ENCODE results near the gene CCDC117. TPM values are rescaled to one million over a fixed set of nuclear protein-coding genes. Genes with fewer than 3 reads are reported as not detected.

CCDC117 gene
- total RNA-seq = 8.8 and 11.0 TPM in 2 replicates

GRCh38 chr22:28772633-28773460 is at the start of gene CCDC117:
Gene CCDC117 (plus strand): TSS chr22:28772695. CDS start chr22:28772850, 155 bp downstream.

GRCh38 chr22:28741785-28742561 is 30.5 kb upstream of the CCDC117 start, which contains the start of the genes CHEK2 and HSCB:
Gene CHEK2 (minus strand): TSS chr22:28741820. CDS start chr22:28734721, 7,099 bp downstream.
Gene HSCB (plus strand): TSS chr22:28742039. CDS start chr22:28742096, 57 bp downstream.

GRCh38 chr22:28800308-28801041 is 28.0 kb downstream of the CCDC117 start, which contains the start of gene XBP1:
Gene XBP1 (minus strand): TSS chr22:28800569.

Other genes starting within 250 kb of the CCDC117 start
- gene TTC28, start 92.9 kb upstream of the CCDC117 start, total RNA-seq = 1.5 and 4.2 TPM in 2 replicates
- 11.6 and 33.8 TPM in 2 replicates for gene CHEK2, start 30.9 kb upstream of the CCDC117 start, total RNA-seq
- gene HSCB, start 30.7 kb upstream of the CCDC117 start, total RNA-seq = 15.0 and 27.7 TPM in 2 replicates
- gene XBP1, start 27.9 kb downstream of the CCDC117 start, total RNA-seq = 159 and 222 TPM in 2 replicates
- gene ZNRF3, start 110.9 kb downstream of the CCDC117 start, total RNA-seq = 5.2 and 8.2 TPM in 2 replicates

Measured in hair follicular keratinocyte (primary cell).